GM19467 (cell line): ENCODE data around the gene GNMT.
"Not testable (repeated sequence)": the region's sequence is repeated elsewhere in the genome, so short reads cannot be mapped to it uniquely, and the experiment has no call there.

Experiments
- ATAC-seq: cut with Tn5 transposase; IDR thresholded peaks from one replicate; pipeline ENCODE4 v1.9.1; 2021; ENCODE audit warnings: mild to moderate bottlenecking, moderate library complexity; ENCODE audit not compliant: unreplicated experiment

Gene GNMT

GRCh38 chr6:42971746-42972327 lies 11.3 kb downstream of the GNMT start:
- no peak for ATAC-seq

DNA sequence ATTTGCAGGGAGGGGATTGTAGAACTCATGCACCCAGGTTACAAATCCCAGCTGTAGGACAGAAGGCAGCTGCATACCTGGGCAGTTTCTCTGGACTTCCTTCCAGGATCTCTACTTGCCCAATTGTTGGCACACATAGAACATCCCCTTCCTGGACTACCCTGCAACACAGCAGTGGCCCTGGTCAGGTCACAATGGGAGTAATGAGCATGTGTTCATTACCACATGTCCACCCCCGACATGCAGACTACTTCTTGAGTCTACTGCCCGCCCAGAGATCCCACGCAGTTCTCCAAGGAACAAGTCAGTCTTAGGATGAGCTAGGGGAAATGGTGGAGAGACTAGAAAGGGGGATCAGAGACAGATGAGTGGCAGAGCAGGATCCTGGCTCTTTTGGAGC lies 13.4 kb downstream of the GNMT start:
- ATAC-seq: no peak

GRCh38 chr6:42974919-42975505 lies 14.5 kb downstream of the GNMT start:
- ATAC-seq: no peak

DNA sequence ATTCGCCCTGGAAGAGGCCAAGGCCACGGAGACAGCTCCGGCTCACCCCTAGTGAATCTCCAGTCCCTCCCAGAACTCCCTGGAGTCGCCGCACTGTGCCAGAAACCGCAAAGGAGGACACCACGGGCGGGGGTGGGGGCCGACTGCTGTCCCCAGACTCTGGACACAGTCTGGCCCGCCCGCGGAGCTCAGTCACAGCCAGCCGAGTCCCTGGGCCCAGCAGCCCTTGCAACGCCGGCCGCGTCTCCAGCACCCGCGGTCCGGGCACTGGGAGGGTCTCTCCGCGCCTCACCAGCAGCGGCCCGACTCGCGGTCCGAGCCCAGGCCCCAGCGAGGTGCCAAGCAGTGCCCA lies 17.9 kb downstream of the GNMT start:
- ATAC-seq: no peak

- peak; percentile 93 for ATAC-seq
Measured at GRCh38 chr6:42978839-42979522, 18.4 kb downstream of the GNMT start, which contains the start of gene PEX6. TSS of gene PEX6 (minus strand) at chr6:42979181. CDS start at chr6:42979150, 31 bp downstream.

DNA sequence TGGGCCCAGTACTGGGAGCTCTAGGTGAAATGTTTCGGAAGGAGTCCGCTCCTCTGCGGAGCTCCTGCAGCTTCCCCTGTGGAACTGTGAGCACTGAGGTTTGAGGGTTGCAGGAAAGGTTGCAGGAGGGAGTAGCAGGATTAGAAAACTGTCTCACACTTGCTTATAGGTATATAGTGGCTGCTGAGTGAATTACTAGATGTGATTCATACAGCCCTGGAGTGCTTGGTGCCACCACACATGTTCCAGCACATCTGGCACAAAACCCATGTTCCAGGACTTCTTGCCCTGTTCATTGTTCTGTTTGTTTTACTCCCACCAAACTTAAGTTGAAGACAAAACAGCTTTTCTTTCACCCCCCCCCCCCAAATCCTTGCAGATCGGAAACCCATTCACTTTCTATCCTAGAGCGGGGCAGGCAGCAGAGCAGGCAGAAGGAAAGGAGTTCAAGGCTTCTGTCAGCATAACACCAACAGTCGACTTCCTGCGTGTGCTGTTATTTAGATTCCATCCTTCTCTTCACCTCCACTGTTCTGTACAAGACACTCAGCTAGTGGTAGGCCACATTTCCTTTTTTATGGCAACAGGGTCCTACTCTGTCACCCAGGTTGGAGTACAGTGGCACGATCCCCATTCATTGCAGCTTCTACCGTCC lies 19.1 kb downstream of the GNMT start:
- ATAC-seq: no peak

DNA sequence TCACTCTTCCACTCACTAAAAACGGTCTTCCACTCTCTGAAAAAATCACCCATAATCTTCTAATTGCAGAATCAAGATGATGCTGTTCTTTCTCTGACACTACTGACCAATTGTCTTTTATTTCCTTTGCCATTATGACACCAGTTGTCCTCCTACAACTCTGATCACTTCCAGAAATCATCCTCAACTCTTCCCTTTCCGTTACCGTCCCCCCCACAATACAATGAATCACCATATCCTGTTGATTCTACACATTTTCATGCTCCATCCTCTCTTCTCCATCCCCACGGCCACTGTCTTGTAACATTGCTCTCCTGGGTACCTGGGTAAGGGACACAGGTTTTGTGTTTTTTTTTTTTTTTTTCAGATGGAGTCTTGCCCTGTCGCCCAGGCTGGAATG lies 21.3 kb downstream of the GNMT start:
- ATAC-seq: no peak

DNA sequence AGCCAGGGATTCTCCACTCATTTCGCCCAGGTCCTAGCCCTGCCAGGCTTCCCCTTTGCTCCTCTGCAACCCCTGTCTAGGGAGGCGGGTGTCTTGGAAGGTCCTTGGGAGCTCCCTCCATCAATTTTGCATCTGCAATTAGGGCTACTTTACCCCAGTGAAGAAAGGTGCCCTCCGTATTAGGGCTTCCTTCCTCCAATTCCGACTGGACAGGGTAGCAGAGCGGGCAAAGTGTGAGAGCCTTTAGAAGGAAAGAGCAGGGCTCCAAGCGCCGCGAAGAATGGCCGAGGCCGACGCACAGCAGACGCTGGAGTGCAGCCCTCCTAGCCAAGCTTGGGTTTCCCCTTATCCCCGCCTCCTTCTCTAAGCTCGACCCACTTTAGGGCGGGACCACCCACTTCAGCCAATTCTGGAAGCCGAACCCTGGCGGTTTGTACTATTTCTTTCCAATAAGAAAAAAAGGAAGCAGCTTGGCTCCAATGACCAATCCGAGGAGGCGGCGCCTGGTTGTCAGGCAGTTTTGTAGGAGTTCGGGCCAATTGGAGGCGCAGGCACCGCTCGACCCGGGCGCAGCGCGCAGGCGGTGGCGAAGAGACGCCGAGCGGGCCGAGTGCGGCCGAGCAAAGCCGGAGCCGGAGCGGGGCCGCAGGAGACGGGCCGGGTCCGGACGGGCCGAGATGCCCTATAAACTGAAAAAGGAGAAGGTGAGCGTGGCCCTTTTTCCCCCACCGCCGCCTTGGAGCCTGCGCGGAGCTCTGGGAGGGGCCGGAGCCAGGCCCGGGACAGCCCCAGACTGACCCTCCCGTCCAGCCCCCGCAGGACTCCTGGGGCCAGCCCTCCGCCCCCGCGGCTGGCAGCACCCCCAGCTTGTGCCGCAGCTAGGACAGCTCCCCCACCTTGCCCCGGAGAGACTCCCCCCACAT lies 23.7 kb downstream of the GNMT start, which contains the start of gene PPP2R5D:
PPP2R5D (plus strand) TSS at position 570 of the 923 bp plus-strand sequence; CDS start at position 678, 108 bp downstream.
- ATAC-seq: peak; percentile 94

GRCh38 chr6:42984924-42985475 lies 24.4 kb downstream of the GNMT start:
- no peak for ATAC-seq

GRCh38 chr6:42987533-42988451 lies 27.2 kb downstream of the GNMT start:
- no peak for ATAC-seq

- ATAC-seq: no peak
Measured at GRCh38 chr6:42988486-42989020, 28.0 kb downstream of the GNMT start.

DNA sequence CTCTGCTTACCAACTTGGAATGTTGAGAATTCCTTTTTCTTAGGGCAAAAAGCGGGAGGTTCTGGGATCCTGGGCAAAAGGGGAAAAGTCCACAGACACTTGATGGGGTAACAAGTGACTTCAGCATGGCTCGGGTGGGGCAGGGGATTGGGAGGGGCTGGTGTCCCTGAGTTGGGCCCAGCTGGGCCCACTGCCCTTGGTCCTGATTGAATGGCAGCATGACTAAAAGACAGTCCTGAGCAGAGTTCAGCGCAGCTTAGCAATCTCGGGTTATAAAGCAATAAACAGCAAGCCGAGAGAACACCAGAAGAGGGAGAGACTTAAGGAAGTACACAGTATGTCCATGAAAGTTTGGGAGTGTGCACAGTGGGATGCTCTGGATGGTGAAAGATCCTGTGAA lies 29.4 kb downstream of the GNMT start:
- no peak for ATAC-seq

DNA sequence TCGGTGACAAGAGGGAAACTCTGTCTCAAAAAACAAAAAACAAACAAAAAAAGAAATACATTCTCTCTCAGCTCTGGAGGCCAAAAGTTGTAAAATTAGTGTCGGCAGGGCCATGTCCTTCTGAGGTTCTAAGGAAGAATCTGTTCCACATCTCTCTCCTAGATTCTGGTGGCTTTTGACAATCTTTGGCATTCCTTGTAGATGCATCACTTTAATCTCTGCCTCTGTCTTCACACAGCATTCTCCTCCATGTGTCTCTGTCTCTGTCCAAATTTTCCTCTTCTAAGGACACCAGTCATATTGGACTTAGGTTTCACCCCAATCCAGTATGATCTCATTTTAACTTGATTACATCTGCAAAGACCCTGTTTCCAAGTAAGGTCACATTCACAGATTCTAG lies 32.9 kb downstream of the GNMT start:
- no peak for ATAC-seq

DNA sequence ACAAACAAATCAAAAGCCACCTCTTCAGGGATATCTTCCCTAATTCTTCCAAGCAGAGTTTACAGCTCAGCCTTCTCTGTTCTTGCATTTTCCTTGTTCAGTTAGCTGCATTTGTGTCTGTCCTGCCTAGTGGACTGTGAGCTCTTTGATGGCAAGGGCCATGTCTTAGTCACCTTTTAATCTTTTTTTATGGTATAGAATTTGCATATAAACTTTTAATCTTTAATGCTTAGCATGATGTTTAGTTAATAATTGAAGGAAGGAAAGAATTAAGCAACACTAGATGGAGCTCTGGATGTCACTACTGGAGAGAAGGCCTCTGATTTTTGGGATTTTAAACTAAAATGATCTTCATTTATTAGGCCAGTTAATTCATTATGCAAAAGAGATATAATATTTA lies 36.0 kb downstream of the GNMT start:
- no peak for ATAC-seq

GRCh38 chr6:42998205-42998604 lies 37.7 kb downstream of the GNMT start:
- ATAC-seq: not testable (repeated sequence)

GRCh38 chr6:43001843-43002242 lies 41.3 kb downstream of the GNMT start:
- ATAC-seq: no peak

DNA sequence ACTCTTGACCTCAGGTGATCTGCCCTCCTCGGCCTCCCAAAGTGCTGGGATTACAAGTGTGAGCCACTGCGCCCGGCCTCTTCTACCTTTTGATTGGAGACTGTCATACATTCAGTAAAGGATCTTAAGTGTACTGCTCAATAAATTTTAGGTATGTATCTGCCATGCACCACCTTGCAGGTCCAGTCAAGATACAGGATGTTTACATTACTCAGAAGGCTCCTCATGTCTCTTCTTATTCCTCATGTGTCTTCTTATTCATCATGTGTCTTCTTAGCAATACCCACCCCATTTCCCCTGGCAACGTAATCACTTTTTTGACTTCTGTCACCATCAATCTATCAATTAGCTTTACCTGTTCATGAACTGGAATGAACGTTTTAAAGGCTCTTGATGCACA lies 45.3 kb downstream of the GNMT start:
- no peak for ATAC-seq

DNA sequence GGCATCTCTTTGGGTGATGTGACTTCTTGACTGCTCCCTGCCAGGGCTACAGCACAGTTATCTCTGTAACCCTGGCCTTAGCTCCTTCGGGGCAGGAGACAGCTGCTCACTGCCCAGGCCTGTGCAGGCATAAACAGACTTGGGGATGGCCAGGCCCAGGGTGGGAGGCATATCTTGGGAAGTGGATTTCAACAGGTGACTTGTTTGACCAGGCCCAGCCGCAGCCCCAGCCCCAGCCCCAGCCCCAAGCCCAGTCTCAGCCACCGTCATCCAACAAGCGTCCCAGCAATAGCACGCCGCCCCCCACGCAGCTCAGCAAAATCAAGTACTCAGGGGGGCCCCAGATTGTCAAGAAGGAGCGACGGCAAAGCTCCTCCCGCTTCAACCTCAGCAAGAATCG lies 45.7 kb downstream of the GNMT start:
- ATAC-seq: no peak

DNA sequence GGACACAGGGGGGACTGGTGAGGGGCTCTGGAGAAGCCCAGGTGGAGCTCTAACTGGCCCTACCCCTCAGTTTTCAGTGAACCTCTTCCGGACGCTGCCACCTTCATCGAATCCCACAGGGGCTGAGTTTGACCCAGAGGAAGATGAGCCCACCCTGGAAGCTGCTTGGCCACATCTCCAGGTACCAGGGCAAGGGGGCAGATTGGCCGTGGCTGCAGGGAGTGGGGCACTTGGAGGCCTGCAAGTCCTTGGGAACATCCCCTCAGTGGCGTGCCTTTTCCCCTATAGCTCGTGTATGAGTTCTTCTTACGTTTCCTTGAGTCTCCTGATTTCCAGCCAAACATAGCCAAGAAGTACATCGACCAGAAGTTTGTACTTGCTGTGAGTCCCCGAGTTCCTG lies 46.6 kb downstream of the GNMT start:
- ATAC-seq: no peak
